IMR-90 (cell line): ENCODE data around the gene PGRMC1. TPM values are rescaled to one million over a fixed set of nuclear protein-coding genes. Genes with fewer than 3 reads are reported as not detected.

Source experiments
- ATAC-seq: fragments of 200-7000 bp; cut with Tn5 transposase; 2 replicates; pipeline ENCODE4 v1.9.1; 2020; ENCODE audit warnings: low read depth, mild to moderate bottlenecking, moderate library complexity
- BruUV-seq: library from RNA; stranded (reverse); fragments of 400-500 nt; replicated peaks from 2 replicates; lab custom pipeline; 2021; lab: Mats Ljungman, UMichigan
- CTCF ChIA-PET: fragments of 300-600 bp; formaldehyde crosslinking; extraction: SDS; loops from one replicate; lab custom pipeline; 2021; ENCODE audit warnings: antibody characterized with exemption; lab: Yijun Ruan, JAX
- POLR2A ChIA-PET: fragments of 300-600 bp; sonication (Branson Sonifier 250); formaldehyde crosslinking; loops from one replicate; lab custom pipeline; 2022; ENCODE audit warnings: antibody characterized with exemption; ENCODE audit not compliant: unreplicated experiment; lab: Charles Lee
- DNase-seq: peaks from one replicate; pipeline ENCODE4 v3.0.0; 2013
- H2AFZ ChIP-seq: replicated peaks from 2 replicates; pipeline ENCODE3; 2013; ENCODE audit warnings: low read length, mild to moderate bottlenecking; ENCODE audit not compliant: poor library complexity
- H2AK5ac ChIP-seq: 2 replicates; pipeline ENCODE4 v1.6.1; 2013; ENCODE audit warnings: low read depth, low read length, inconsistent platforms
- H2AK9ac ChIP-seq: replicated peaks from 2 replicates; pipeline ENCODE3; 2013; ENCODE audit warnings: mild to moderate bottlenecking, low read depth, low read length, moderate library complexity; ENCODE audit not compliant: poor library complexity
- H2BK120ac ChIP-seq: 2 replicates; pipeline ENCODE4 v1.6.1; 2013; ENCODE audit warnings: low read depth, low read length, inconsistent platforms
- H2BK15ac ChIP-seq: 3 replicates; pipeline ENCODE4 v1.6.1; 2013; ENCODE audit warnings: low read depth, low read length, inconsistent platforms
- H2BK20ac ChIP-seq: 2 replicates; pipeline ENCODE4 v1.6.1; 2013; ENCODE audit warnings: low read depth, mild to moderate bottlenecking, inconsistent platforms, low read length, moderate library complexity
- H2BK5ac ChIP-seq: 2 replicates; pipeline ENCODE4 v1.6.1; 2013; ENCODE audit warnings: mild to moderate bottlenecking, low read depth, low read length, inconsistent platforms; ENCODE audit not compliant: poor library complexity, severe bottlenecking
- H3K14ac ChIP-seq: replicated peaks from 2 replicates; pipeline ENCODE4 v1.6.1; 2013; ENCODE audit warnings: low read depth, low read length, inconsistent platforms
- H3K18ac ChIP-seq: 2 replicates; pipeline ENCODE4 v1.6.1; 2013; ENCODE audit warnings: low read depth, low read length, control low read depth
- H3K23ac ChIP-seq: 2 replicates; pipeline ENCODE4 v1.6.1; 2013; ENCODE audit warnings: low read depth, low read length, inconsistent platforms
- H3K27ac ChIP-seq: 2 replicates; pipeline ENCODE4 v1.5.1; 2013; ENCODE audit warnings: mild to moderate bottlenecking, control low read depth, low read length; ENCODE audit not compliant: insufficient read depth
- H3K27me3 ChIP-seq: 2 replicates; pipeline ENCODE4 v1.6.1; 2013; ENCODE audit warnings: low read length; ENCODE audit not compliant: control insufficient read depth, insufficient read depth
- H3K36me3 ChIP-seq: 2 replicates; pipeline ENCODE4 v1.6.1; 2013; ENCODE audit warnings: low read length, mixed read lengths; ENCODE audit not compliant: control insufficient read depth, insufficient read depth
- H3K4ac ChIP-seq: 2 replicates; pipeline ENCODE4 v1.6.1; 2013; ENCODE audit warnings: low read depth, low read length, inconsistent platforms
- H3K4me1 ChIP-seq: 2 replicates; pipeline ENCODE4 v1.6.1; 2013; ENCODE audit warnings: low read length, mixed read lengths; ENCODE audit not compliant: control insufficient read depth, insufficient read depth
- H3K4me2 ChIP-seq: 2 replicates; pipeline ENCODE4 v1.6.1; 2013; ENCODE audit warnings: low read depth, mild to moderate bottlenecking, control low read depth, low read length, moderate library complexity
- H3K4me3 ChIP-seq: 2 replicates; pipeline ENCODE4 v1.5.1; 2013; ENCODE audit warnings: low read depth, mild to moderate bottlenecking, control low read depth, low read length, moderate library complexity; ENCODE audit not compliant: insufficient read depth
- H3K56ac ChIP-seq: 2 replicates; pipeline ENCODE4 v1.6.1; 2013; ENCODE audit warnings: low read length, inconsistent platforms; ENCODE audit not compliant: insufficient read depth; ENCODE audit errors: extremely low read depth
- H3K79me1 ChIP-seq, 2 experiments: 2 replicates each; pipeline ENCODE4 v1.6.1; 2013; ENCODE audit warnings: low read length in 2 of 2, inconsistent platforms in 1 of 2, low read depth in 1 of 2
- H3K9ac ChIP-seq: 2 replicates; pipeline ENCODE4 v1.6.1; 2013; ENCODE audit warnings: low read depth, low read length, control low read depth
- H3K9me1 ChIP-seq: 2 replicates; pipeline ENCODE4 v1.6.1; 2013; ENCODE audit warnings: low read length, inconsistent platforms; ENCODE audit not compliant: insufficient read depth
- H3K9me3 ChIP-seq: 2 replicates; pipeline ENCODE4 v1.6.1; 2013; ENCODE audit warnings: low read length; ENCODE audit not compliant: control insufficient read depth, insufficient read depth
- H4K20me1 ChIP-seq: 2 replicates; pipeline ENCODE4 v1.6.1; 2013; ENCODE audit warnings: low read length, inconsistent platforms; ENCODE audit not compliant: insufficient read depth
- H4K5ac ChIP-seq: 2 replicates; pipeline ENCODE4 v1.6.1; 2013; ENCODE audit warnings: mild to moderate bottlenecking, low read depth, low read length, control low read depth
- H4K8ac ChIP-seq, 2 experiments: 2 replicates each; pipeline ENCODE4 v1.6.1; 2013; ENCODE audit warnings: low read depth in 2 of 2, low read length in 2 of 2, control low read depth in 1 of 2, inconsistent platforms in 1 of 2
- H4K91ac ChIP-seq: 2 replicates; pipeline ENCODE4 v1.6.1; 2013; ENCODE audit warnings: low read depth, low read length, inconsistent platforms; ENCODE audit not compliant: insufficient read depth
- CEBPB ChIP-seq: IDR thresholded peaks from 2 replicates; pipeline ENCODE4 v1.6.1; 2012; ENCODE audit warnings: low read depth, low read length, improper control_type of control experiment
- CHD1 ChIP-seq: IDR thresholded peaks from 2 replicates; pipeline ENCODE4 v1.6.1; 2012; ENCODE audit warnings: low read depth, low read length, improper control_type of control experiment
- MXI1 ChIP-seq: IDR thresholded peaks from 2 replicates; pipeline ENCODE4 v1.6.1; 2012; ENCODE audit warnings: low read depth, mild to moderate bottlenecking, low read length, moderate library complexity, borderline replicate concordance
- NFE2L2 ChIP-seq: fragments of 150-350 bp; IDR thresholded peaks from 2 replicates; pipeline ENCODE4 v1.6.1; 2016; ENCODE audit warnings: low read depth, mild to moderate bottlenecking, low read length
- RCOR1 ChIP-seq: IDR thresholded peaks from 2 replicates; pipeline ENCODE4 v1.6.1; 2012; ENCODE audit warnings: mild to moderate bottlenecking, low read length, improper control_type of control experiment; ENCODE audit not compliant: insufficient replicate concordance
- RFX5 ChIP-seq: IDR thresholded peaks from 2 replicates; pipeline ENCODE4 v1.8.0; 2012; ENCODE audit warnings: low read depth, mild to moderate bottlenecking, low read length, moderate library complexity
- WGBS, 2 experiments: methylation state at CpG; one replicate each; pipeline versions ENCODE4 v1.1.5 to v1.1.7; 2013; ENCODE audit warnings: missing lambda C conversion rate in 2 of 2; ENCODE audit not compliant: insufficient read length in 1 of 2; ENCODE audit errors: extremely low coverage in 2 of 2; 5-methylcytosine and 5-hydroxymethylcytosine counted together
- dilution Hi-C: fragments of 300-500 bp; cut with HindIII; formaldehyde crosslinking; loops from one replicate; pipeline ENCODE4 v1.14.3; 2018; ENCODE audit warnings: low sequenced_read_pairs; ENCODE audit not compliant: unreplicated experiment
- in situ Hi-C: fragments of 300-500 bp; cut with MboI; formaldehyde crosslinking; loops from 3 replicates; pipeline ENCODE4 v1.14.3; 2019; ENCODE audit warnings: low sequenced_read_pairs, inconsistent platforms, mixed read lengths
- intact Hi-C: fragments of 100-400 bp; cut with micrococcal nuclease; formaldehyde crosslinking; loops from 2 replicates; pipeline ENCODE4 v1.10.0; 2022
- polyA plus RNA-seq, 3 experiments: library from polyadenylated mRNA; depleted of rRNA; stranded (reverse); fragments of >200 nt; gene quantifications; 2 replicates each; pipeline ENCODE4 v1.2.3, GENCODE V29; 2012; ENCODE audit warnings: low replicate concordance in 1 of 3
- total RNA-seq: library from RNA; depleted of rRNA; stranded (reverse); fragments of >200 nt; gene quantifications from 2 replicates; pipeline ENCODE4 v1.2.3, GENCODE V29; 2012
- TF ChIP-seq, protein P1 (sequence below): fragments of 150-350 bp; IDR thresholded peaks from 2 replicates; pipeline ENCODE4 v1.6.1; 2017; ENCODE audit warnings: mild to moderate bottlenecking, antibody characterized with exemption, low read length, low read depth
- TF ChIP-seq, protein P2 (sequence below): fragments of 150-350 bp; IDR thresholded peaks from 2 replicates; pipeline ENCODE4 v1.6.1; 2016; ENCODE audit warnings: low read depth, mild to moderate bottlenecking, low read length, moderate library complexity, borderline replicate concordance

Gene PGRMC1
- total and polyA plus RNA-seq, 2 of the 4 experiments (the other 2 are of a cell fraction) = 58.5 to 75.3 TPM

DNA sequence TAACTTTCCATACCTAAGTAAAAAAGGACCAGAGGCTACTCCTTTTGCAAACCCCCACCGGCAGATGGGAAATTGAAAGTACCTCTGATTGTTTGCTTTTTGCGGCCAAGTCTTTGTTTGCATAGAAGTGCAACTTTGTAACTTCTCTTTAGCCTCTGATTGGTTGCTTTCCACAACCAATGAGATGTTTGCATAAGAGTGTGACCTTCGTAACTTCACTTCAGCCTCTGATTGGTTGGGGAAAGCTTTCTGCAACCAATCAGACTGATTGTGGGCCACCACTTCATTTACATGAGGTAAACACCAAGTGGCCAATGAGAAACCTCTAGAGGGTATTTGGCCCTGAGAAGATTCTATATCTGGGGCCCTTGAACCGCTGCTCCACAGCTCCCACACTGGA lies 48.8 kb upstream of the PGRMC1 start:
- H4K8ac ChIP-seq = no peak overlapping the region
- H3K9me1 ChIP-seq = no peaks in the 10 kb centered on the region
- no peaks in the 10 kb centered on the region for H3K36me3 ChIP-seq
- no TSS peak for BruUV-seq
- ATAC-seq = no peak
- H2AK9ac ChIP-seq = no peak overlapping the region
- H4K20me1 ChIP-seq = no peaks in the 10 kb centered on the region
- H3K4me2 ChIP-seq = no peak overlapping the region
- no peak overlapping the region for H4K5ac ChIP-seq
- intact Hi-C loops (no loop called here), dilution Hi-C loops (no loop called here), in situ Hi-C loops (no loop called here)
- H2BK120ac ChIP-seq = no peak overlapping the region
- no peak overlapping the region for H2BK15ac ChIP-seq
- no peak overlapping the region for H2AK5ac ChIP-seq
- no peak overlapping the region for H3K9ac ChIP-seq
- no peak overlapping the region for H3K4me3 ChIP-seq
- WGBS, 2 experiments = no CpG with 5 or more reads among the region's 4 CpGs
- H3K27me3 ChIP-seq = peaks cover 2% of the 10 kb centered on the region; the same call in 1 of the 2 replicates
- no peak overlapping the region for H2BK20ac ChIP-seq
- H3K18ac ChIP-seq = no peak overlapping the region
- no peak for TF ChIP-seq CHD1
- TF ChIP-seq, protein P1, sequence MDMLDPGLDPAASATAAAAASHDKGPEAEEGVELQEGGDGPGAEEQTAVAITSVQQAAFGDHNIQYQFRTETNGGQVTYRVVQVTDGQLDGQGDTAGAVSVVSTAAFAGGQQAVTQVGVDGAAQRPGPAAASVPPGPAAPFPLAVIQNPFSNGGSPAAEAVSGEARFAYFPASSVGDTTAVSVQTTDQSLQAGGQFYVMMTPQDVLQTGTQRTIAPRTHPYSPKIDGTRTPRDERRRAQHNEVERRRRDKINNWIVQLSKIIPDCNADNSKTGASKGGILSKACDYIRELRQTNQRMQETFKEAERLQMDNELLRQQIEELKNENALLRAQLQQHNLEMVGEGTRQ = no peak
- no peak for TF ChIP-seq NFE2L2
- TF ChIP-seq MXI1 = no peak
- TF ChIP-seq RFX5 = no peak
- TF ChIP-seq, protein P2, sequence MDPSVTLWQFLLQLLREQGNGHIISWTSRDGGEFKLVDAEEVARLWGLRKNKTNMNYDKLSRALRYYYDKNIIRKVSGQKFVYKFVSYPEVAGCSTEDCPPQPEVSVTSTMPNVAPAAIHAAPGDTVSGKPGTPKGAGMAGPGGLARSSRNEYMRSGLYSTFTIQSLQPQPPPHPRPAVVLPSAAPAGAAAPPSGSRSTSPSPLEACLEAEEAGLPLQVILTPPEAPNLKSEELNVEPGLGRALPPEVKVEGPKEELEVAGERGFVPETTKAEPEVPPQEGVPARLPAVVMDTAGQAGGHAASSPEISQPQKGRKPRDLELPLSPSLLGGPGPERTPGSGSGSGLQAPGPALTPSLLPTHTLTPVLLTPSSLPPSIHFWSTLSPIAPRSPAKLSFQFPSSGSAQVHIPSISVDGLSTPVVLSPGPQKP = no peak
- TF ChIP-seq RCOR1 = no peak
- no peak for TF ChIP-seq CEBPB
- H3K4me1 ChIP-seq = no peaks in the 10 kb centered on the region
- H4K91ac ChIP-seq = no peak overlapping the region
- H3K4ac ChIP-seq = no peak overlapping the region
- H2BK5ac ChIP-seq = no peak overlapping the region
- ChIA-PET POLR2A (no interaction called here), CTCF (no interaction called here)
- H3K14ac ChIP-seq = no peak overlapping the region
- H3K56ac ChIP-seq = no peak overlapping the region
- no peaks in the 10 kb centered on the region for H3K9me3 ChIP-seq
- no peak overlapping the region for H3K27ac ChIP-seq
- H3K23ac ChIP-seq = no peak overlapping the region
- no peak for DNase-seq
- H3K79me1 ChIP-seq = no peaks in the 10 kb centered on the region
- H2AFZ ChIP-seq = no peak overlapping the region
